HG03103 (cell line): ENCODE measurements around the gene SLC8A1.
"Not testable (repeated sequence)": the region's sequence is repeated elsewhere in the genome, so short reads cannot be mapped to it uniquely, and the experiment has no call there.

ENCODE experiments used
- ATAC-seq: cut with Tn5 transposase; IDR thresholded peaks from one replicate; pipeline ENCODE4 v1.9.1; 2021; ENCODE audit warnings: low read depth; ENCODE audit not compliant: unreplicated experiment

Gene SLC8A1

GRCh38 chr2:40097691-40098385 lies 354.1 kb downstream of the SLC8A1 start:
- ATAC-seq: no peak

- no peak for ATAC-seq
Measured at GRCh38 chr2:40096360-40096759, 355.5 kb downstream of the SLC8A1 start.

DNA sequence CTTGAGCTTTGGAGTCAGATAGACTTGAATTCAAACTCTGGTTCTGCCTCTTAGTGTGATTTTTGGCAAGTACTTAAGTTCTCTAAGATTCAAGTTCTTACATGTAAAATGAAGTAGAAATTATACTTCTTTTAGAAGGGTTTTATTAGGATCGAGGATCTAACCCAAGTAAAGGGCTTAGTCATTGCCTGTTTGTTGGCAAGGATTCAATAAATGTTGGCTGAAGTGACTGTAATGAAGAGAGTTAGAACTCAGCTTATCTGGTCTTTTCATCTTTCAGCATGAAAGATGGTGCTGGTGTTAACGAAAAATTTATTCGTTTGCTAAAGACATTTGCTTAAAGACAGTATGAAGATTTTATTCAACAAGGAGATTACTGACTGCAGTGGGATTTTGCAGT lies 356.9 kb downstream of the SLC8A1 start:
- no peak for ATAC-seq

DNA sequence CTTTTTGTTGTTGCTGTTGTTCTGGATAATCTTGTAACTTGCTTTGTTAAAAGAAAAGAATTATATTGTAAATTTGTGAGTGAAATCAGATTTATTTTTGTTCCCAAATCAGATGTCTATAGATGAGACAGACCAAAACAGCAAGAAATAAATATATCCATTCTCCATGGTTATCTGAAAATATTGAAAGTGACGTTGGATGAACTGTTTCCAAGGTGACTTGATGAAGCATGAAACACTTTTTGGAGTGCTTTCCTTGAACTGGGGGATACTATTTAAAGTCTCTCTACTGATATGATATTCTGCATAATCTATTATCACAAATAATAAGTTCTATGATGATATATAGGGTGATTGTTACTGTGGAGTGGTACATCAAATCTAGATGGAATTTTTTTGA lies 357.4 kb downstream of the SLC8A1 start:
- no peak for ATAC-seq

GRCh38 chr2:40093021-40093675 lies 358.7 kb downstream of the SLC8A1 start:
- ATAC-seq: no peak

- ATAC-seq: no peak
Measured at GRCh38 chr2:40090044-40090443, 361.8 kb downstream of the SLC8A1 start.

DNA sequence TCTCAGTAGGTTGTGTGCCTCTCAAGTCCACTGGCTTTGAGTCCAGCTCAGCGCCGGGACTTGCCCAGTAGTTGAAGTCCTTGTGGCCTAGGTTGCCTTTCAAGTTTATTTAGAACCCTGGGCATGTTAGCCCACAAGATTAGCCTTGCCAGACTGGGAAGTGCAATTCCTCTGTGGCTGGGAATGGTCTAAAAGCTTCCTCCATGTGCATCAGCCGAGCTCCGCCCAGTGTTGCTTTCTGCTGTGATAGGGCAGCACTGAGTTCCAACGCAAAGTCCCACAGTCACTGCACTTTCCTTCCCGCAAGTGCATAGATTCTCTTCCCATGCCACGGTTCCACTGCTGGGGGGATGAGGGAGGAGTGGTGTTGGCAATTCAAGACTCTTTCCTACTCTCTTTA lies 364.0 kb downstream of the SLC8A1 start:
- ATAC-seq: no peak

- ATAC-seq: no peak
Measured at GRCh38 chr2:40087434-40087833, 364.5 kb downstream of the SLC8A1 start.

DNA sequence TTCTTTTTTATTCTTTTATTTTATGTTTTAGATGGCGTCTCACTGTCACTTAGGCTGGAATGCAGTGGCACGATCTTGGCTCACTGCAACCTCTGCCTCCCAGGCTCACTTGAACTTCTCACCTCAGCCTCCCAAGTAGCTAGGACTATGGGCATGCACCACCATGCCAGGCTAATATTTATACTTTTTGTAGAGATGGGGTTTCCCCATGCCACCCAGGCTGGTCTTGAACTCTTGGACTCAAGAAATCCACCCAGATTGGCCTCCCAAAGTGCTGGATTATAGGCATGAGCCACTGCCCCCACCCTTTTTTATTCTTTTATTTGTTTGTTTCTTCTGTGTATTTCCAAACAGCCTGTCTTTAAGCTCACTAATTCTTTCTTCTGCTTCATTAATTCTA lies 366.1 kb downstream of the SLC8A1 start:
- ATAC-seq: no peak

DNA sequence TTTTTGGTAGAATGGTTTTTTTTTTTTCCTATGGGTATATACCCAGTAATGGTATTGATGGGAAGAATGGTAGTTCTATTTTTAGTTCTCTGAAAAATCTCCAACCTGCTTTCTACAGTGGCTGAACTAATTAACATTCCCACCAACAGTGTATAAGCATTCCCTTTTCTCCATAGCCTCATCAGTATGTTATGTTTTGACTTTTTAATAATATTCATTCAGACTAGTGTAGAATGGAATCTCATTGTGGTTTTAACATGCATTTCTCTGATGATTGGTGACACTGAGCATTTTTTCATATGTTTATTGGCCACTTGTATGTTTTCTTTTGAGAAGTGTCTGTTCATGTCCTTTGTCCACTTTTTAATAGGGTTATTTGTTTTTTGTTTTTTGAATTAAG lies 378.6 kb downstream of the SLC8A1 start:
- ATAC-seq: not testable (repeated sequence)

DNA sequence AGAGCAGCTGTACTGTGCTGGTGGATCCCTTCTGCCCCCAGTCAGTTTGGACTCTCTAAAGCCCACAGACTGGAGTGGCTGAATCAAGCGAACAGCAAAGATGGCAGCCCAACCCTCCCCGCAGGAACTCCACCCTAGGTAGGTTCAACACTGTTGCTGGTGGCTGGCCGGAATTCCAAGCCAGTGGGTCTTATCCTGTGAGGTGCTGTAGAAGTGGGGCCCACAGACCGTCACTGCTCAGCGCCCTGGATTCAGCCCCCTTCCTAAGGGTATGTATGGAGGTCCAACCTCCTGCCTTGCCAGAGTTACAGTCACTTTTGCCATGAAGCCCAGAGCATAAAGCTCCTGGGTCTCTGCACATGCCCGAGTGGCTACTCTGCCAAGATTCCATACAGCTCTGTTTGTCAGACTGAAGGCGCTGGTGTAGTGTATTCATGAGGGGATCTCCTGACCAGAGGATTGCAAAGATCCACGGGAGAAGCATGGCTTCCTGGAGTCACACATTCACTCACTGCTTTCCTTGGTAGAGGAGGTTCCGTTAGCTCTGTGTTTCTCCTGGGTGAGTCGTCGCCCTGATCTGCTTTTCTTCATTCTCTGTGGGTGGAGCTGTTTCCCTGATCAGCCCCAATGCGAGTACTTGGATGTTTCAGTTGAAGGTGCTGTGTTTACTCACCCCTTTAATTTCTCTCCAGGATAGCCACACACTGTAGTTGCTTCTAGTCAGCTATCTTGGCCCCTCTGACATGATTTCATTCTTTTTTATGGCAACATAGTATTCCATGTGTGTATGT lies 379.3 kb downstream of the SLC8A1 start:
- no peak for ATAC-seq

DNA sequence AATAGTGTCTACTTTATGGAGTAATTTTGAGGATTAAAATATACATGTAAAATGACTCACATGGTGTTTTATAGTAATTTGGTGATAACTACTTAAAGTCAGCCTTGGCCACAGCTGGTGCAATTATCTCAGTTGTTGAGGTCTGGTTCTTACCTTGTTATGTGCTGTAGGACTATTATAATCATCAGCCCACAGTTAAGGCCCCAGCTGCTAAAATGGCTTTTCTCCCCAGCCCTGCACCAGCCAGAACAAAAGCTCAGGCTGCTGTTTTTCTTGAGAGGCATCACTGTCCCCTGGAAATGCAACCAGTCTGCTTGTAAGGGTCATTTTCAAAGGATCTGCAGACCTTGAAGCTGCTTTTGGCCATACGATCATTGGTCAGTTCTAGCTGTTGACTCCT lies 389.5 kb downstream of the SLC8A1 start:
- ATAC-seq: no peak

DNA sequence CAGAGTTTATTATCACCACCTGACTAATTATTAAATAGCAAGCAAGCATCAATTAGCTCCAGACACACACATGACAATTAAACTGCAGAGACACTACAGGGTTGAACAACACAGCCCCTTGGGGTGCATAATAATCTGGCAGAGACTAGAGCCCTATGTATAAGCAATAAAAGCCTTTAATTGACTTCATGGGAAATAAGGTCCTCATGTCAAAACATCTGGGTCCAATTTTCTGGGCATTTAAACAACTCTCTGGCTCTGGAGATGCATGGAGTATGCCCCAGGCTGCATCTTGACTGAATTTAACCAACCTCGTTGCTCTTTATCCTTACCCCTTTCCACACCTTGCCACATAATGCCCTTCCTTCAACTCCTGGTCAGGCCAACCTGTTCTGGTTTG lies 402.1 kb downstream of the SLC8A1 start:
- no peak for ATAC-seq

GRCh38 chr2:40048506-40048905 lies 403.4 kb downstream of the SLC8A1 start:
- ATAC-seq: no peak

DNA sequence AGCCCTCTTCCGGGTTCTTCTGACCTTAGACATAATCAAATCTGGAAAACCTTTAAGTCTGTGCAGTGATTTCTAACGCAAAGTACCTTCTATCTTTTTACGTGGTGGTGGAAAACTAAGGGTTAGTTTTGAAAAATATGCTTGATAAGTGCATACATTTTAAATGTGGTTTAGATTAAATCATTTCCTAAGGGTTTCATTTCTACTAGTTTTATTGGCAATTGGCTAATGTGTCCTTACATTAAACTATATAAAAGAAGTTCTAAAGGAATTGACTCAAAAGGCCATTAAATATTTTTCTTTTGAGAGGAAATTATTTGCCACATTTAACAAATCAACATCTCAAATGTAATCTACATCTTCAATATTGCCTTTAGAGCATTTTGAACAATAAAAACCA lies 404.5 kb downstream of the SLC8A1 start:
- ATAC-seq: no peak
